K562 (cell line): ENCODE measurements around the gene ETV2. TPM values are rescaled to one million over a fixed set of nuclear protein-coding genes. Genes with fewer than 3 reads are reported as not detected.

ENCODE experiments used
- ATF3 ChIP-seq, 2 experiments: fragments of 450-650 bp in 1 of 2; sonication (generic) in 1 of 2; formaldehyde crosslinking in 1 of 2; IDR thresholded peaks in 1 of 2; conservative IDR thresholded peaks in 1 of 2; 2 replicates each; pipeline versions ENCODE4 v1.6.1 to v1.8.1; 2016 to 2023; ENCODE audit warnings: mild to moderate bottlenecking in 2 of 2, moderate library complexity in 2 of 2, inconsistent platforms in 1 of 2, missing genetic modification reagents in 1 of 2
- CBX1 ChIP-seq: sonication (generic); IDR thresholded peaks from 2 replicates; pipeline ENCODE4 v1.6.1; 2016; ENCODE audit warnings: antibody characterized with exemption, low read depth, mild to moderate bottlenecking
- CCNT2 ChIP-seq: IDR thresholded peaks from 2 replicates; pipeline ENCODE4 v1.6.1; 2011; ENCODE audit warnings: borderline replicate concordance, low read depth, mild to moderate bottlenecking, moderate library complexity, mixed read lengths, low read length; ENCODE audit not compliant: insufficient read length; ENCODE audit errors: extremely low read depth
- ELF4 ChIP-seq: fragments of 450-650 bp; formaldehyde crosslinking; IDR thresholded peaks from 2 replicates; pipeline ENCODE4 v1.4.0; 2022; ENCODE audit warnings: missing genetic modification characterization
- GABPB1 ChIP-seq: sonication (generic); formaldehyde crosslinking; IDR thresholded peaks from 2 replicates; pipeline ENCODE4 v1.8.0; 2022; ENCODE audit warnings: mild to moderate bottlenecking, missing genetic modification reagents
- HNRNPH1 ChIP-seq: fragments of 200-400 bp; formaldehyde crosslinking; optimal IDR thresholded peaks from 2 replicates; pipeline ENCODE3; 2017; ENCODE audit warnings: low read depth, mild to moderate bottlenecking, low read length, moderate library complexity
- MAFG ChIP-seq: fragments of 450-650 bp; conservative IDR thresholded peaks from 2 replicates; pipeline ENCODE4 v1.6.1; 2016; ENCODE audit warnings: missing genetic modification characterization, missing compliant biosample characterization
- MITF ChIP-seq: IDR thresholded peaks from 2 replicates; pipeline ENCODE4 v1.6.1; 2014; ENCODE audit warnings: antibody characterized with exemption
- NCOA6 ChIP-seq: fragments of 450-650 bp; IDR thresholded peaks from 2 replicates; pipeline ENCODE4 v1.6.1; 2017; ENCODE audit warnings: mild to moderate bottlenecking
- NRF1 ChIP-seq, 2 experiments: fragments of 450-650 bp; IDR thresholded peaks in 1 of 2; conservative IDR thresholded peaks in 1 of 2; 2 replicates each; pipeline ENCODE4 v1.6.1; 2014; ENCODE audit warnings: mild to moderate bottlenecking in 2 of 2
- RBM15 ChIP-seq: fragments of 200-400 bp; formaldehyde crosslinking; IDR thresholded peaks from 2 replicates; pipeline ENCODE4 v1.6.1; 2018; ENCODE audit warnings: mild to moderate bottlenecking, low read length, moderate library complexity; ENCODE audit not compliant: insufficient read depth
- SFPQ ChIP-seq: fragments of 200-400 bp; formaldehyde crosslinking; IDR thresholded peaks from 2 replicates; pipeline ENCODE4 v1.6.1; 2017; ENCODE audit warnings: mild to moderate bottlenecking, low read depth, low read length, moderate library complexity
- SMC3 ChIP-seq: conservative IDR thresholded peaks from 2 replicates; pipeline ENCODE4 v1.6.1; 2011; ENCODE audit warnings: low read depth, low read length, improper control_type of control experiment; ENCODE audit not compliant: insufficient read depth
- TSC22D4 ChIP-seq: fragments of 450-650 bp; IDR thresholded peaks from 2 replicates; pipeline ENCODE4 v1.6.1; 2016; ENCODE audit warnings: missing genetic modification characterization, missing biosample characterization, control low read depth
- ZFP1 ChIP-seq: fragments of 450-650 bp; formaldehyde crosslinking; IDR thresholded peaks from 2 replicates; pipeline ENCODE4 v1.4.0; 2020; ENCODE audit warnings: mild to moderate bottlenecking, mixed read lengths
- ZNF134 ChIP-seq: fragments of 250-450 bp; sonication (Bioruptor Pico); conservative IDR thresholded peaks from 2 replicates; pipeline ENCODE4 v1.4.0; 2020
- ZNF224 ChIP-seq: sonication (generic); formaldehyde crosslinking; IDR thresholded peaks from 2 replicates; pipeline ENCODE4 v1.8.0; 2022; ENCODE audit warnings: mild to moderate bottlenecking, missing genetic modification reagents
- ZNF778 ChIP-seq: fragments of 450-650 bp; formaldehyde crosslinking; IDR thresholded peaks from 2 replicates; pipeline ENCODE4 v1.4.0; 2020; ENCODE audit warnings: mild to moderate bottlenecking, moderate library complexity
- polyA plus RNA-seq, 8 experiments: library from polyadenylated mRNA; depleted of rRNA in 4 of 8; stranded (reverse) in 5 of 8; unstranded in 3 of 8; fragments of >200 nt; fragmentation: Nextera tagmentation in 2 of 8; fragmentation: Illumina TruSeq in 1 of 8; extraction: Ambion mirVana in 2 of 8; extraction: Trizol in 1 of 8; gene quantifications; 2 replicates each; pipeline versions ENCODE4 v1.2.1 to v1.2.3, GENCODE V29; 2011 to 2014; ENCODE audit warnings: inconsistent platforms in 1 of 8, missing spikeins in 1 of 8
- total RNA-seq, 7 experiments: library from RNA; depleted of rRNA in 6 of 7; stranded (reverse); fragments of >200 nt in 6 of 7; fragmentation: Illumina TruSeq in 2 of 7; extraction: Trizol in 2 of 7; gene quantifications; 2 replicates each; pipeline versions ENCODE4 v1.2.1 to v1.2.3, GENCODE V29; 2011 to 2021; ENCODE audit warnings: low replicate concordance in 1 of 7

Gene ETV2
- total and polyA plus RNA-seq, 9 of the 15 experiments (the other 6 are each of a cell fraction or from before 2014, with no cell fraction given), result 0.11 to 3.7 (median 0.55) TPM

GRCh38 chr19:35612559-35613321, 28.8 kb upstream of the ETV2 start, which contains the start of gene HAUS5 (continued):
- no peak for TF ChIP-seq HNRNPH1
- no peak for TF ChIP-seq TSC22D4
- no peak for TF ChIP-seq ZFP1
- no peak for TF ChIP-seq ZNF778 (CRISPR knock-in tag)
- no peak for TF ChIP-seq SFPQ
- TF ChIP-seq GABPB1 (CRISPR knock-in tag), result peak; percentile 73; the same call in 1 of the 2 replicates
- no peak for TF ChIP-seq RBM15
- TF ChIP-seq SMC3, result 0 out of 2 replicates have a peak, but pooled peaks have one; percentile 14
- no peak for TF ChIP-seq MITF
- peak; percentile 100 for TF ChIP-seq ATF3 (IDR thresholded peaks at IDR 0.05)
- TF ChIP-seq ATF3 (CRISPR knock-in tag; conservative IDR thresholded peaks at IDR 0.05), result peak; percentile 73; the same call in 1 of the 2 replicates
- peak; percentile 73 to 80 for TF ChIP-seq NRF1 (conservative IDR thresholded peaks at IDR 0.05 in 1 of 2, IDR thresholded peaks at IDR 0.05 in 1 of 2)
- no peak for TF ChIP-seq CCNT2
- no peak for TF ChIP-seq NCOA6
- TF ChIP-seq ELF4 (CRISPR knock-in tag), result no peak
- TF ChIP-seq MAFG, result no peak
- TF ChIP-seq CBX1, result 0 out of 2 replicates have a peak, but pooled peaks have one; percentile 58
- no peak for TF ChIP-seq ZNF134
- no peak for TF ChIP-seq ZNF224 (CRISPR knock-in tag)
